Measurements from ENCODE around the gene YTHDC2.

YTHDC2 gene

GRCh38 chr5:113607361-113607760 is 93.9 kb downstream of the YTHDC2 start:
- DNase-seq: no peak

GRCh38 chr5:113608113-113608596 is 94.7 kb downstream of the YTHDC2 start:
- no peak for DNase-seq

GRCh38 chr5:113612060-113612496 is 98.6 kb downstream of the YTHDC2 start:
- DNase-seq: no peak

GRCh38 chr5:113614191-113614590 is 100.7 kb downstream of the YTHDC2 start:
- DNase-seq: no peak

- DNase-seq: no peak
These were observed 102.2 kb downstream of the YTHDC2 start for GRCh38 chr5:113615708-113616107.

GRCh38 chr5:113617191-113617796 is 103.8 kb downstream of the YTHDC2 start:
- DNase-seq: no peak

GRCh38 chr5:113632996-113633395 is 119.5 kb downstream of the YTHDC2 start:
- DNase-seq: no peak

GRCh38 chr5:113634957-113635356 is 121.5 kb downstream of the YTHDC2 start:
- no peak for DNase-seq

GRCh38 chr5:113641715-113642114 is 128.2 kb downstream of the YTHDC2 start:
- no peak for DNase-seq

Measured in islet precursor cell (in vitro differentiated cells).